Activated naive CD8-positive, alpha-beta T cell (primary cell): Measurements from ENCODE around the gene TIMP3.
A peak's percentile ranks its signal among the peaks of the same experiment; 100 is the strongest.
"Not testable (repeated sequence)": the region's sequence is repeated elsewhere in the genome, so short reads cannot be mapped to it uniquely, and the experiment has no call there.

Source experiments
- H3K27ac Mint-ChIP-seq: one replicate; pipeline ENCODE4 v1.8.0; 2021; ENCODE audit warnings: mixed read lengths
- H3K27me3 Mint-ChIP-seq: one replicate; pipeline ENCODE4 v1.8.0; 2021; ENCODE audit warnings: mixed read lengths
- H3K36me3 Mint-ChIP-seq: one replicate; pipeline ENCODE4 v1.8.0; 2021; ENCODE audit warnings: mixed read lengths
- H3K4me1 Mint-ChIP-seq: one replicate; pipeline ENCODE4 v1.8.0; 2021; ENCODE audit warnings: low read depth, mixed read lengths
- H3K4me3 Mint-ChIP-seq: one replicate; pipeline ENCODE4 v1.8.0; 2021; ENCODE audit warnings: mild to moderate bottlenecking, mixed read lengths
- H3K9me3 Mint-ChIP-seq: one replicate; pipeline ENCODE4 v1.8.0; 2021; ENCODE audit warnings: low read depth, mixed read lengths

The TIMP3 gene

GRCh38 chr22:32801537-32802236 is at the start of gene TIMP3:
Gene TIMP3, plus strand, starts transcription at chr22:32801705. Its CDS starts 297 bp downstream, at chr22:32802002.
- Mint-ChIP-seq H3K9me3 (no peaks in the 10 kb centered on the region), H3K4me1 (peaks cover 4% of the 10 kb centered on the region), H3K27ac (no peak within 1 kb of the TSS), H3K4me3 (peak within 1 kb of the TSS; percentile 61), H3K27me3 (peaks cover 44% of the 10 kb centered on the region), H3K36me3 (no peaks in the 10 kb centered on the region)

DNA sequence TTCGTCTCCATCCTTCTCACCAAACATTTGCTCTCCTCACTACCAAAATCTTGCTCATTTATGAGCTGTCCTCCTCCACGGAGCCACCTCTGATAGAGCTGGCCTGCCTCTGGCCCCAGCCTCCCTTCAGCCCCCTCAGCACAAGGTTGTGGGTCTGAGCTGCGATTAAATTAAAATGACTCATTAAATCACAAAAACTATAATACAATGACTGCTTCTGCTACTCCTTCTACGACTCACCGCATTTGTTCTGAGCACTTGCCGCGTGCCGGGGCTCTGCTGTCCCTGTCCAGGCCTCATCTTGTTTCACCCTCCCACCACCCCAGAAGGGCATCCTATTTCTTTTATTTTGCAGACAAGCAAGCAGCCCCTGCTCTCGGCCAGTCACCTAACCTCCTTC is 49.2 kb upstream of the TIMP3 start:
- H3K4me3 Mint-ChIP-seq, result no peak overlapping the region
- H3K36me3 Mint-ChIP-seq, result no peaks in the 10 kb centered on the region
- H3K9me3 Mint-ChIP-seq, result no peaks in the 10 kb centered on the region
- H3K27me3 Mint-ChIP-seq, result no peaks in the 10 kb centered on the region
- no peaks in the 10 kb centered on the region for H3K4me1 Mint-ChIP-seq
- H3K27ac Mint-ChIP-seq, result no peak overlapping the region

DNA sequence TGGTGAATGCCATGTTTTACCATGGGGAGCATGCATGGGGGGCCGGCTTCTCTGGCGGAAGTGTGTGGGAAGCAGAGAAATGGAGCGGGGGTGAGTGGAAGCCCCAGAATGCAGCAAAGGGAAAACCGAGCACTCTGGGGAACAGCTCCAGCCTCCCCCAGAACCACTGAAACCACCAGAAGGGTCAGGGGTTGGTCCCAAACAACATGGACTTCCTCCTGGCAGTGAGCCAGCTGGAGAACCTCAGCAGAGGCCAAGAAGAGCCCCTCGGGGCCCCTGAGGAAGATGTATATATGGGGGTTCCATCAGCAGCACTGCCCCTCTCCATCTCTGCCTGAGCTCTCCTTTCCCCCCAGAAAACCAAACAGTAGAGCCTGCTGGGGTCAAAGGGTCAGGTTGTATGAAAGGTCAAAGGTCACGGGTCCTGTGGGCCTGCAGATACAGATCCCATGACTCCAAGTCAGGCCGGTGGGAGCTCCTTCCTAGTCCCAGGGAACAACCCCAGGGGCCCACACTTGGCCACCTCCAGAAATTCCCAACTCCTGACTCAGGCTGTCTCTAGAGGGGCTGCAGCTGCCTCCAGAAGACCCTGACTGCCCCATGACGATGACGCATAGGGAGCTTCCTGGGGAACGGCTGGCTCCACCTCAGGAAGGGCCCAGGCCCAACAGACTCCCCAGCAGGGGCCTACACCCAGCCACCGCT is 48.5 kb upstream of the TIMP3 start:
- Mint-ChIP-seq H3K36me3 (no peaks in the 10 kb centered on the region), H3K27ac (no peak overlapping the region), H3K4me3 (no peak overlapping the region), H3K27me3 (no peaks in the 10 kb centered on the region), H3K9me3 (no peaks in the 10 kb centered on the region), H3K4me1 (no peaks in the 10 kb centered on the region)

- Mint-ChIP-seq H3K27ac (no peak overlapping the region), H3K9me3 (no peaks in the 10 kb centered on the region), H3K27me3 (no peaks in the 10 kb centered on the region), H3K4me3 (no peak overlapping the region), H3K4me1 (no peaks in the 10 kb centered on the region), H3K36me3 (no peaks in the 10 kb centered on the region)
These were observed 47.9 kb upstream of the TIMP3 start for GRCh38 chr22:32753591-32753990.

- Mint-ChIP-seq H3K36me3 (no peaks in the 10 kb centered on the region), H3K27ac (no peak overlapping the region), H3K4me1 (no peaks in the 10 kb centered on the region), H3K27me3 (no peaks in the 10 kb centered on the region), H3K9me3 (no peaks in the 10 kb centered on the region), H3K4me3 (no peak overlapping the region)
These were observed 47.0 kb upstream of the TIMP3 start for GRCh38 chr22:32754413-32755041.

DNA sequence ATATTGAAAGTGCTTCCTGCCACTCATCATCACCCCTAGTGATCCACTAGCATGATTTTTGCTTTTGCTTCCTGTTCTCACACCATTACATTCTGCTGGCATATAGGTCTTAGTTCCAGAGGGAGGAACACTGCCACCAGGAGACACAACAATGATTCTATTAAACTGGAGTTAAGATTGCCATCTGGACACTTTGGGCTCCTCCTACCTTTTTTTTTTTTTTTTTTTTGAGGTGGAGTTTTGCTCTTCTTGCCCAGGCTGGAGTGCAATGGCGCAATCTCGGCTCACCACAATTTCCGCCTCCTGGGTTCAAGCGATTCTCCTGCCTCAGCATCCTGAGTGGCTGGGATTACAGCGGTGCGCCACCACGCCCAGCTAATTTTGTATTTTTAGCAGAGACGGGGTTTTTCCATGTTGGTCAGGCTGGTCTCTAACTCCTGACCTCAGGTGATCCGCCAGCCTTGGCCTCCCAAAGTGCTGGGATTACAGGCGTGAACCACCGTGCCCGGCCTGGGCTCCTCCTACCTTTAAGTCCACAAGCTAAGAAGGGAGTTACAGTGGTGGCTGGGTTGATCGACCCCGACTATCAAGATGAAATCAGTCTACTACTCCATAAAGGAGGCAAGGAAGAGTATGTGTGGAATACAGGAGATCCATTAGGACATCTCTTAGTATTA is 44.3 kb upstream of the TIMP3 start:
- not testable (repeated sequence) for H3K36me3 Mint-ChIP-seq, H3K9me3 Mint-ChIP-seq, H3K4me1 Mint-ChIP-seq, H3K27me3 Mint-ChIP-seq, H3K4me3 Mint-ChIP-seq, H3K27ac Mint-ChIP-seq

DNA sequence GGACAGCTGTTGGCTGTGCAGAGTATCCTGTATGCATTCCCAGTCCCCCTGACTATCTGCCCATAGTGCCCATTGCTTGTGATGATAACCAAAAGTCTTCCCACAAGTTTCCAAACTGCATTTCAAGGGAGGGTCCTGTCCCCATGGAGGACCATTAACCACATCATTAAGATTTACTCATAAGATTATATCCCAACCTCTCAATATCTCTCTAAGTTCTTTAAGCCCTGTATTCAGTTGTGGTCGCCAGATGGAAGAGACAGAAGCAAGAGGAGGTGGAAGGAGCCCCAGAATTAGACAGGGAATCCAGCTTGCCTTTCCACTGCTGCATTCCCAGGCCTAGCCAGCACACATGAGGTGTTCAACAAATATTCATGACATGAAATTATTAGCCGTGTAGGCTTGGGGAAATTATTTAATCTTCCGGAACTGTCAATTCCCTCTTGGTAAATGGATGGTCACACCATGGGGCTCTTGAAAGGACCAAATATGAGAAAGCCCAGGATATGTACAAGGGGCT is 42.6 kb upstream of the TIMP3 start:
- Mint-ChIP-seq H3K27me3 (peaks cover 11% of the 10 kb centered on the region), H3K27ac (no peak overlapping the region), H3K4me3 (no peak overlapping the region), H3K36me3 (no peaks in the 10 kb centered on the region), H3K4me1 (no peaks in the 10 kb centered on the region), H3K9me3 (no peaks in the 10 kb centered on the region)

DNA sequence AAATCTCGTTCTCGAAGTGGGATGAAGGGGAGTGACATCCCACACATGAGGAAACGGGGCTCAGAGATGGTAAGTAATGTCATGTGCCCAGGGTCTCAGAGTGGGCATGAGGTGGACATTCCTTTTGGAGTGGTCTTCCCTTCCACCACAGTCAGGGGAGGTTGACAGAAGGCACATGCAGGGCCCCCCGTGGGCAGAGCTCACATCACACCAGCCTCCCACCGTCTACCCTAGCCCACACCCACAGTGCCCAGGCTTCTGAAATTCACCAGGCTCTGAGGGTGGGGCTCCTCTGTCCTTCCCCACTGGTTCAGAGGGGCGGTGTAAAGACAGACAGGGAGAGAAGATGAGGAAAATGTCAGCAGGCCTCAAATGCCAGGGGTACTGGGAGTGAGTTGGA is 41.1 kb upstream of the TIMP3 start:
- Mint-ChIP-seq H3K27ac (no peak overlapping the region), H3K4me3 (no peak overlapping the region), H3K27me3 (peaks cover 11% of the 10 kb centered on the region), H3K36me3 (no peaks in the 10 kb centered on the region), H3K9me3 (no peaks in the 10 kb centered on the region), H3K4me1 (peaks cover 2% of the 10 kb centered on the region)

DNA sequence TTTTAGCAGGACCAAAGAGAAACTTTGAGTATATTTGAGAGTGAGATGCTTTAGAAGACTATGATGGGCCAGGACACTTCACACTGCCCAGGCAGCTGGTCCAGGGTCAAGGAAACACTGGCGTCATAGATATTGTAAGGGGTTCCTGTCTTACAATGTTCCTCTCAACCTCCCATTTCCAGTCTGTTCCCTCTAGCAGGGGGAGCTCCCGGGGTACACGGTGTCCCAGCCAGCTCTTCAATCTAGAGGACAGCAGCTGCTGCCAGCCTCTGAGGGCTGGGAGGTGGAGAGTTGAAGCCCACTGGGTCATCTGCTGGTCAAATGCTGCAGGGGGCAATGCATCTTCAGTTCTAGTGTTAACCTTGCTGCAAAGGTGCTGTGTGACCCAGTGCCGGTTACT is 40.7 kb upstream of the TIMP3 start:
- peaks cover 11% of the 10 kb centered on the region for H3K27me3 Mint-ChIP-seq
- no peaks in the 10 kb centered on the region for H3K9me3 Mint-ChIP-seq
- H3K4me3 Mint-ChIP-seq, result no peak overlapping the region
- H3K27ac Mint-ChIP-seq, result no peak overlapping the region
- no peaks in the 10 kb centered on the region for H3K36me3 Mint-ChIP-seq
- peaks cover 4% of the 10 kb centered on the region for H3K4me1 Mint-ChIP-seq

- Mint-ChIP-seq H3K27me3 (peaks cover 11% of the 10 kb centered on the region), H3K36me3 (no peaks in the 10 kb centered on the region), H3K4me3 (no peak overlapping the region), H3K4me1 (peaks cover 4% of the 10 kb centered on the region), H3K9me3 (no peaks in the 10 kb centered on the region), H3K27ac (no peak overlapping the region)
These were observed 40.1 kb upstream of the TIMP3 start for GRCh38 chr22:32761251-32761903.

- no peaks in the 10 kb centered on the region for H3K36me3 Mint-ChIP-seq
- H3K9me3 Mint-ChIP-seq, result no peaks in the 10 kb centered on the region
- no peak overlapping the region for H3K27ac Mint-ChIP-seq
- H3K4me3 Mint-ChIP-seq, result no peak overlapping the region
- peaks cover 11% of the 10 kb centered on the region for H3K27me3 Mint-ChIP-seq
- peaks cover 4% of the 10 kb centered on the region for H3K4me1 Mint-ChIP-seq
These were observed 37.0 kb upstream of the TIMP3 start for GRCh38 chr22:32764330-32765131.

DNA sequence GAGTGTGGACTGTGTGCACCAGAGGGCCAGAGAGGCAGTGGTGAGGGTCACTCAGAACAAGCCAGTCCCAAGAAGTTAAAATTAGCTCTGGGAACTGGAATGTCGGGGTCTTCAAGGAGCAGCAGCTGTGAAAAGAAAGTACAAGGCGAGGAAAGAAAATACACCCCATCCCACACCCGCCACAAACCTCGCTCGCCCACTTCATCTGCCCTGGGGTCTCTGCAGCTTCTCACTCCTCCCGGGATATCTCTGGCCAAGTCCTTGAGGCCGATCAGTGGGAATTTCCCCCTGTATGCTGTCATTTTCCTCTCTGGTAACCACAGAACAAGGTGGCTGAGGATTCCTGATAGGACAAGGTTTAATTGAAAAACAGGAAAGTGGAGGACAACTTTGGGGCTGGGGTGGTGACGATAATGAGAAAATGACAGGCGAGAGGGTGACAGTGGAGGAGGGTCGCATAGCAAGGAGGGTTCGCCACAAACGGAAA is 36.3 kb upstream of the TIMP3 start:
- H3K4me3 Mint-ChIP-seq, result no peak overlapping the region
- H3K27ac Mint-ChIP-seq, result no peak overlapping the region
- H3K27me3 Mint-ChIP-seq, result peaks cover 11% of the 10 kb centered on the region
- peaks cover 4% of the 10 kb centered on the region for H3K4me1 Mint-ChIP-seq
- no peaks in the 10 kb centered on the region for H3K36me3 Mint-ChIP-seq
- no peaks in the 10 kb centered on the region for H3K9me3 Mint-ChIP-seq

GRCh38 chr22:32771756-32772155 is 29.7 kb upstream of the TIMP3 start:
- Mint-ChIP-seq H3K27me3 (peaks cover 4% of the 10 kb centered on the region), H3K4me3 (no peak overlapping the region), H3K9me3 (no peaks in the 10 kb centered on the region), H3K27ac (no peak overlapping the region), H3K36me3 (no peaks in the 10 kb centered on the region), H3K4me1 (no peaks in the 10 kb centered on the region)

- Mint-ChIP-seq H3K36me3 (no peaks in the 10 kb centered on the region), H3K4me3 (no peak overlapping the region), H3K27ac (no peak overlapping the region), H3K9me3 (no peaks in the 10 kb centered on the region), H3K27me3 (peaks cover 4% of the 10 kb centered on the region), H3K4me1 (no peaks in the 10 kb centered on the region)
These were observed 25.5 kb upstream of the TIMP3 start for GRCh38 chr22:32775957-32776356.
